GM13977 (cell line): ENCODE measurements around the gene TMEM244.
A peak's percentile ranks its signal among the peaks of the same experiment; 100 is the strongest.

Experiments used
- DNase-seq: peaks from one replicate; pipeline ENCODE4 v3.0.0; 2012; ENCODE audit warnings: low spot score
- in situ Hi-C: fragments of 300-500 bp; cut with MboI; formaldehyde crosslinking; loops from one replicate; pipeline ENCODE4 v1.12.0; 2022; ENCODE audit warnings: low sequenced_read_pairs, low pct_unique_long_range_greater_than_20kb, mixed read lengths, inconsistent platforms; ENCODE audit not compliant: unreplicated experiment
- TF ChIP-seq, protein P1 (sequence below): IDR thresholded peaks from 2 replicates; pipeline ENCODE4 v1.5.1; 2012; ENCODE audit warnings: mild to moderate bottlenecking, control low read depth; ENCODE audit not compliant: insufficient read depth; ENCODE audit errors: extremely low read depth, missing control alignments

TMEM244 gene

DNA sequence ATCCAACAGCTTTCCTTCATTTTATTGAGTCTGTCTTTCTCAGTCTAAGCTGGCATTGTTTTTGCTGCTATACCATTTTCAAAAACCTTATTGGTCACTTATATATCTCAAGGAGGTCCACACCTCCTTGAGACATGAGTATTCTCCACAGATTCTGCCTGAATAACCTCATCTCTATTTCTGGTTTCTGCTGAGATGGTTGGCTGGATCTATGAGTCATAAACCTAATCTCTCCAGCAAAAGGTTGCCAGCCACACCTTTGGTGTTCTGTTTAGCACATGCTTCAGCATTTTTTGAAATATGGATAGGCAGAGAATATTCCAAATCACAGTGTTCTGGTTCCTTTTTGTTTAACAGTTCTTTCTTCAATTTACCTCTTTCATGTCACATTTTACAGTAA, 40.8 kb upstream of the TMEM244 start:
- TF ChIP-seq, protein P1, sequence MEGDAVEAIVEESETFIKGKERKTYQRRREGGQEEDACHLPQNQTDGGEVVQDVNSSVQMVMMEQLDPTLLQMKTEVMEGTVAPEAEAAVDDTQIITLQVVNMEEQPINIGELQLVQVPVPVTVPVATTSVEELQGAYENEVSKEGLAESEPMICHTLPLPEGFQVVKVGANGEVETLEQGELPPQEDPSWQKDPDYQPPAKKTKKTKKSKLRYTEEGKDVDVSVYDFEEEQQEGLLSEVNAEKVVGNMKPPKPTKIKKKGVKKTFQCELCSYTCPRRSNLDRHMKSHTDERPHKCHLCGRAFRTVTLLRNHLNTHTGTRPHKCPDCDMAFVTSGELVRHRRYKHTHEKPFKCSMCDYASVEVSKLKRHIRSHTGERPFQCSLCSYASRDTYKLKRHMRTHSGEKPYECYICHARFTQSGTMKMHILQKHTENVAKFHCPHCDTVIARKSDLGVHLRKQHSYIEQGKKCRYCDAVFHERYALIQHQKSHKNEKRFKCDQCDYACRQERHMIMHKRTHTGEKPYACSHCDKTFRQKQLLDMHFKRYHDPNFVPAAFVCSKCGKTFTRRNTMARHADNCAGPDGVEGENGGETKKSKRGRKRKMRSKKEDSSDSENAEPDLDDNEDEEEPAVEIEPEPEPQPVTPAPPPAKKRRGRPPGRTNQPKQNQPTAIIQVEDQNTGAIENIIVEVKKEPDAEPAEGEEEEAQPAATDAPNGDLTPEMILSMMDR: no peak
- in situ Hi-C loops: no loop called here
- no peak for DNase-seq

DNA sequence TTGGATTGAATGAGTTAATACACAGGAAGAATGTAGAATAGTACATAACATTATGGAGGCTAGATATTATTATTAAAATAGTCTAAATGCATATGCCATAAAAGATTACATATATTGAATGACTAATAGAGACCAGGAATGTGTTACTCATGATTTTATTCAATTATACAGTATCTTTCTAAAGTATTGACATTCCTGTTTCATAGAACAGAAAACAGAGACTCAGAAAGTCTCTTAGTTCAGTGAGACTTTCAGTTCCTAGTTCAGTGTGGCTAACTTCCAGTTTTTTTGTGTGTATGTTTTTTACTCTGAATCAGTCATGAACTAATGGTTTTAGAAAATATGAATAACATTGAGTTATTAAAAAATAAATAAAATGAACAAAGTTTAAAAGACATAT, 34.6 kb upstream of the TMEM244 start:
- in situ Hi-C loops: no loop called here
- no peak for DNase-seq

GRCh38 chr6:129894921-129895320, 33.8 kb upstream of the TMEM244 start:
- in situ Hi-C loops: no loop called here
- TF ChIP-seq, protein P1: no peak
- no peak for DNase-seq

More for the DNA sequence above, 34.6 kb upstream of the TMEM244 start:
- TF ChIP-seq, protein P1: no peak

- peak; percentile 20 for DNase-seq
- in situ Hi-C loops: no loop called here
- TF ChIP-seq, protein P1: peak; percentile 49
Observed at GRCh38 chr6:129893640-129894039, 32.5 kb upstream of the TMEM244 start.

DNA sequence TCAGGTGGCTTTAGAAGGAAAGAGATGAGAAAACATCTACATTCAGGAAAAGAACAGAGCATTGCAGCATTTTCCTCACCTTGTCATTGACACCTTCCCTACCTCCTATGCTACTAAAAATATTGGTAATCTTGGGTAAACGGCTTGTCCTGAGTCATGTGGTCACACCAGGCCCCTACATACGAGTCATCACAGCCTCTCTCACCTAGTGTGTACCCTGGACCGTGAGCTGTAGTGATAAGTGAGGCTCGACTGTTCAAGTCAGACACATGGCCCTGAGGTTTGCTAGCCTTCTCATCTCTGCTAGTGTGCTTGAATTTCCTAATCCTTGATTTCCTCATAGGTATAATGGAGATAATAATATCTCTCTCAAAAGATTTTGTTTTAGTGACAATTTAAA, 29.6 kb upstream of the TMEM244 start:
- no peak for DNase-seq

DNA sequence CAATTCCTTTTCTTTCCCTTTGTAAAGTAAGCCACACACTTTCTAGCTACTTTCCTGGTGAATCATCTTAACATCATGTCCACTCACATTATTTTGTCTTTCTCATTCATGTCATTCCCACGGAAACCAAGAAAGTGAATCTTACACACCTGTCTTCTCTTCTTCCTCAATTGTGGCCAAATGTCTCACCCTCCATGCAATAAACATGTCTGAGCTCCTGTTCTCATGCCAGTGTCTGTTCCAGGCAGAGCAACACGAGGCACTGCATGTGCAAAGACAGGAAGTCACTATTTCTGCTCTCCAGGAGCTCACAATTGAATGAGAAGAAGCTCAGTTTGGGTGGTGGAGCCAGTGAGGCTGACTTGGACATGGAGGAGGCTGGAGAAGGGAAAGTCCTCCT, 29.0 kb upstream of the TMEM244 start:
- TF ChIP-seq, protein P1: no peak
- no peak for DNase-seq
- in situ Hi-C loops: no loop called here

More for the DNA sequence above, 29.6 kb upstream of the TMEM244 start:
- TF ChIP-seq, protein P1: no peak
- in situ Hi-C loops: no loop called here

- in situ Hi-C loops: no loop called here
- TF ChIP-seq, protein P1: no peak
- DNase-seq: no peak
Observed at GRCh38 chr6:129889580-129889979, 28.5 kb upstream of the TMEM244 start.
